C4-2B (cell line): ENCODE measurements around the gene HHIPL1.

Experiments
- H3K27ac ChIP-seq: fragments of 450-650 bp; 2 replicates; pipeline ENCODE4 v1.5.1; 2017
- ZFX ChIP-seq: fragments of 450-650 bp; IDR thresholded peaks from 2 replicates; pipeline ENCODE4 v1.6.1; 2017
- TF ChIP-seq, protein P1 (sequence below): fragments of 450-650 bp; conservative IDR thresholded peaks from 2 replicates; pipeline ENCODE4 v1.5.1; 2017; ENCODE audit warnings: mild to moderate bottlenecking

Gene HHIPL1

GRCh38 chr14:99612071-99612737 is 32.7 kb upstream of the HHIPL1 start:
- TF ChIP-seq, protein P1, sequence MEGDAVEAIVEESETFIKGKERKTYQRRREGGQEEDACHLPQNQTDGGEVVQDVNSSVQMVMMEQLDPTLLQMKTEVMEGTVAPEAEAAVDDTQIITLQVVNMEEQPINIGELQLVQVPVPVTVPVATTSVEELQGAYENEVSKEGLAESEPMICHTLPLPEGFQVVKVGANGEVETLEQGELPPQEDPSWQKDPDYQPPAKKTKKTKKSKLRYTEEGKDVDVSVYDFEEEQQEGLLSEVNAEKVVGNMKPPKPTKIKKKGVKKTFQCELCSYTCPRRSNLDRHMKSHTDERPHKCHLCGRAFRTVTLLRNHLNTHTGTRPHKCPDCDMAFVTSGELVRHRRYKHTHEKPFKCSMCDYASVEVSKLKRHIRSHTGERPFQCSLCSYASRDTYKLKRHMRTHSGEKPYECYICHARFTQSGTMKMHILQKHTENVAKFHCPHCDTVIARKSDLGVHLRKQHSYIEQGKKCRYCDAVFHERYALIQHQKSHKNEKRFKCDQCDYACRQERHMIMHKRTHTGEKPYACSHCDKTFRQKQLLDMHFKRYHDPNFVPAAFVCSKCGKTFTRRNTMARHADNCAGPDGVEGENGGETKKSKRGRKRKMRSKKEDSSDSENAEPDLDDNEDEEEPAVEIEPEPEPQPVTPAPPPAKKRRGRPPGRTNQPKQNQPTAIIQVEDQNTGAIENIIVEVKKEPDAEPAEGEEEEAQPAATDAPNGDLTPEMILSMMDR: no peak
- no peak for TF ChIP-seq ZFX
- H3K27ac ChIP-seq: no peak overlapping the region

- H3K27ac ChIP-seq: no peak overlapping the region
- TF ChIP-seq, protein P1: no peak
- TF ChIP-seq ZFX: no peak
Observed at GRCh38 chr14:99612738-99613330, 32.1 kb upstream of the HHIPL1 start.

GRCh38 chr14:99615497-99616157 is 29.3 kb upstream of the HHIPL1 start:
- H3K27ac ChIP-seq: no peak overlapping the region
- TF ChIP-seq ZFX: no peak
- TF ChIP-seq, protein P1: no peak

DNA sequence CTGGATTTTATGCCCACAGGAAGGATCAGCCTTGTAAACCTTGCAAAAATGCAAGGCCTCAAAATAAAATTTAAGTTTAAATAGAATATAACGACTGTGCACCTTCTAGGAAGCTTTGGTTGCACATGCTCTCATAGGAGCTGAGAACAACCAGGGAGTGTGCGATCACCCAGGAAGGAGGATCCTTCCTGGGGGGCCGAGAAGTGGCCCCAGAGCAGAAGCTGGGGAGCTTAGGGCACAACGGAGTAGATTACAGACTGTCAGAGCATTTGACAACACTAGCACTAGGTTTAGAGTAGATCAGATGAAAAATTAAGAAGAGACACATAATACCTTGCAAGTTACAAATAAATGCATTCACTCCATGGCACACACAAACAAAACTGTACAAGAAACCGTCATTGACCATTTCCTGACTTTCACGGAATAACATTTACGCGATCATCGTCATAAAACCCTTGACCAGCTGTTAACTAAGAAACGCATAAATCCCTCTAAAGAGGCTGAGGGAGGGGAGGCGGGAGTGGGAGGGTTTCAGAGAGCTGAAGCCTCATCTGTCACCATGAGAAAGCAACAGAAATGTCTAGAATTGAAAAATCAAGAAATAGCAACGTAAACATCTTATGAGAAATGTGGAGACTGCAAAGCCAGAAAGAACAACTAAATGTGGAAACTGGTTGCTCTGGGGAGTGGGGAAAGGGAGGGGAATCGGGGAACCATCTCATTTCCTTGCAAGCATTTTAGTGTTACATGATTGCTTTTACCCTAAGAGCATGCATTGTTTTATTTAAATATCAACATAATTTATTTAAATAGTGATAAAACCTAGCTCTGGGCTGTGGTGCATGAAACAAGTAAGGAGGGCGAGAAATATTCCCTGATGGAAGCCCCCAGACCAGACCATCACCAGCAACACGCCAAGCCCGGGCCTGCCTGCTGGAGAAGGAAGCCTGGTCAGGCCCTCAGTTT is 27.8 kb upstream of the HHIPL1 start:
- no peak for TF ChIP-seq ZFX
- TF ChIP-seq, protein P1: no peak
- no peak overlapping the region for H3K27ac ChIP-seq

DNA sequence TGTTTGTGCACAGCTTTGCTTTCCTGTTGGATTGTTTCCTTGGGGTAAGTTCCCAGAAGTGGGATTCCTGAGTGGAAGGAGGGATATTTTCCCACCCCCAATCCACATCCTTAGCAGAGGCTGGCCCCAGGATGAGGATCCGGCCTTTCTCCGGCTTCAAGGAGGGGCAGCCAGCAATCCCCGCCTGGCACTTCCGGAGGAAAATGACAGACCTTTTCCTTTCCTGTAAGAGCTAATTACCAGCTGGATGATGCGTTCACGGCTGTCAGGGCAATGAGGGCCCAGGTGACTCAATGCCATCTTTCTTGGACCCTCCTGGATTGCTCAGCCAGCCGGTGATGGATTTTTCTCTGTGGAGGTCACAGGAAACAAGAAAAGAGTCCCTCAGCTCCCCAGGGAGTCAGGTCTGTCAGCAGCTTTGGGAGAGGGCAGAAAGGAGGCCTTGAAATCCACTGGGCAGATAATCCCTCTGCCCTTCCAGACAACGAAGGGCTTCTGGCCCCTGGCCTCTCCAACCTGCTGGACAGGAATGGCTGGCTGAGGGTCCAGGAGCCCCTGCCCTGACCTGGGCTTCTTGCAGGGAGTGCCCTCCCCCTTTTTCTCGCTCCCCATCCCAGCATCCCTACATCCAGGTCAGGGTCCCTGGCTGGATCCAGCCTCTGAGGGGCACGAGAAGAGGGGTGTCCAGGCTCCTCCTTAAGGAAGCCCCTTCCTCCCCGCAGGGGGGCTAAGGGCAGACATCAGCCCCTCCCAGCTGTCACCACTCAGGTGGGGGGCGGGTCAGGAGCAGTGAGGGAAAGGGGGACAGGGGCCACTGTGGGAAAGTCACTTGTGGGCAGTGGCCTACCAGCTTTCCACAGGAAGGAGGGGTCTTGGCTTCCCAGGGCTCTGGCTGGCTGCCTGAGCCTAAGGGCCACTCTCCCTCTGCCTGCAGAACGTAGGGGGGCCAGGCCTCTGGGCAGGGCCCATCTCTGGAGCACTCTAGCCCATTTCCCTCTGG is 24.8 kb upstream of the HHIPL1 start:
- H3K27ac ChIP-seq: no peak overlapping the region
- no peak for TF ChIP-seq ZFX
- TF ChIP-seq, protein P1: no peak

- no peak for TF ChIP-seq ZFX
- TF ChIP-seq, protein P1: no peak
- no peak overlapping the region for H3K27ac ChIP-seq
Observed at GRCh38 chr14:99621948-99622347, 23.0 kb upstream of the HHIPL1 start.
